ENCODE measurements around the gene PIWIL4.

GRCh38 chr11:94585399-94585798 lies 18.2 kb downstream of the PIWIL4 start:
- TF ChIP-seq CTCF (conservative IDR thresholded peaks at IDR 0.05; ENCODE audit: low read length) (no peak), EZH2phosphoT487 (IDR thresholded peaks at IDR 0.05; ENCODE audit: borderline replicate concordance, low read depth, low read length) (no peak)
